PFSK-1 (cell line): ENCODE data around the gene CACNA2D4.

Source experiments
- POLR2AphosphoS5 ChIP-seq: IDR thresholded peaks from 2 replicates; pipeline ENCODE4 v1.6.1; 2012; ENCODE audit warnings: low read depth, mild to moderate bottlenecking, control low read depth, low read length, moderate library complexity
- TAF1 ChIP-seq: IDR thresholded peaks from 2 replicates; pipeline ENCODE4 v1.6.1; 2012; ENCODE audit warnings: low read length, control low read depth, borderline replicate concordance; ENCODE audit not compliant: insufficient read depth
- TF ChIP-seq, protein P1 (sequence below), 2 experiments: IDR thresholded peaks; 2 replicates each; pipeline versions ENCODE4 v1.6.1 to v1.8.0; 2011 to 2012; ENCODE audit warnings: low read depth in 2 of 2, low read length in 2 of 2, control low read depth in 1 of 2, inconsistent platforms in 1 of 2, mild to moderate bottlenecking in 1 of 2, moderate library complexity in 1 of 2; ENCODE audit not compliant: insufficient read depth in 1 of 2

DNA sequence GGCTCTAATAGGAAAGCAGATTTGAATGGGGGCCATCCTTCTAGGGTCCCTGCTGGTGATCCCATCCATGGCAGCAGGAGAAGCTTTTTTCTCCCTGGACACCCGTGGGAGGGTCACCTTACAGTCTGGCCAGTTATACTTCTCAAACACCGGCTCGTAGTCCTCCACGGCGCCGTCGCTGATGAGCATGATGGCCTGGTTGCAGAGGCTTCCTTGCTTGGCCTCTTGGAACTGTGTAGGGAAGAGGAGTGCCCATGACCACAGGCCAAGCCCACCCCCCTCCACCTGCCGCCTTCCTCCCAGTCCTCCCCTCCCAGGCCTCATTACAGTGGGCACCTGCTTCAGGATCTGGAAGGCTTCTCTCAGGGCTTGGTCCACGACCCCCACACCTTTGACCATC, 33.8 kb downstream of the CACNA2D4 start:
- TF ChIP-seq POLR2AphosphoS5, result no peak
- TF ChIP-seq, protein P1, sequence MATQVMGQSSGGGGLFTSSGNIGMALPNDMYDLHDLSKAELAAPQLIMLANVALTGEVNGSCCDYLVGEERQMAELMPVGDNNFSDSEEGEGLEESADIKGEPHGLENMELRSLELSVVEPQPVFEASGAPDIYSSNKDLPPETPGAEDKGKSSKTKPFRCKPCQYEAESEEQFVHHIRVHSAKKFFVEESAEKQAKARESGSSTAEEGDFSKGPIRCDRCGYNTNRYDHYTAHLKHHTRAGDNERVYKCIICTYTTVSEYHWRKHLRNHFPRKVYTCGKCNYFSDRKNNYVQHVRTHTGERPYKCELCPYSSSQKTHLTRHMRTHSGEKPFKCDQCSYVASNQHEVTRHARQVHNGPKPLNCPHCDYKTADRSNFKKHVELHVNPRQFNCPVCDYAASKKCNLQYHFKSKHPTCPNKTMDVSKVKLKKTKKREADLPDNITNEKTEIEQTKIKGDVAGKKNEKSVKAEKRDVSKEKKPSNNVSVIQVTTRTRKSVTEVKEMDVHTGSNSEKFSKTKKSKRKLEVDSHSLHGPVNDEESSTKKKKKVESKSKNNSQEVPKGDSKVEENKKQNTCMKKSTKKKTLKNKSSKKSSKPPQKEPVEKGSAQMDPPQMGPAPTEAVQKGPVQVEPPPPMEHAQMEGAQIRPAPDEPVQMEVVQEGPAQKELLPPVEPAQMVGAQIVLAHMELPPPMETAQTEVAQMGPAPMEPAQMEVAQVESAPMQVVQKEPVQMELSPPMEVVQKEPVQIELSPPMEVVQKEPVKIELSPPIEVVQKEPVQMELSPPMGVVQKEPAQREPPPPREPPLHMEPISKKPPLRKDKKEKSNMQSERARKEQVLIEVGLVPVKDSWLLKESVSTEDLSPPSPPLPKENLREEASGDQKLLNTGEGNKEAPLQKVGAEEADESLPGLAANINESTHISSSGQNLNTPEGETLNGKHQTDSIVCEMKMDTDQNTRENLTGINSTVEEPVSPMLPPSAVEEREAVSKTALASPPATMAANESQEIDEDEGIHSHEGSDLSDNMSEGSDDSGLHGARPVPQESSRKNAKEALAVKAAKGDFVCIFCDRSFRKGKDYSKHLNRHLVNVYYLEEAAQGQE (IDR thresholded peaks at IDR 0.05; ENCODE audit: insufficient read depth in 1 of 2, low read depth in 2 of 2, low read length in 2 of 2), result no peak
- TF ChIP-seq TAF1, result no peak
